Body of pancreas (tissue), 4 donors: ENCODE measurements around the gene ACKR4.

Experiments
- POLR2A ChIP-seq, 3 donors: fragments of 450-650 bp; IDR thresholded peaks; one replicate each; pipeline ENCODE4 v1.6.1; 2016; ENCODE audit warnings: antibody characterized with exemption in 3 of 3, mild to moderate bottlenecking in 2 of 3
- TF ChIP-seq, protein P1 (sequence below), 7 experiments: fragments of 450-650 bp in 4 of 7; fragments of 200-600 bp in 3 of 7; sonication (generic) in 3 of 7; IDR thresholded peaks; one replicate each; pipeline ENCODE4 v1.5.1; 2016 to 2019; ENCODE audit warnings: antibody characterized with exemption in 7 of 7

DNA sequence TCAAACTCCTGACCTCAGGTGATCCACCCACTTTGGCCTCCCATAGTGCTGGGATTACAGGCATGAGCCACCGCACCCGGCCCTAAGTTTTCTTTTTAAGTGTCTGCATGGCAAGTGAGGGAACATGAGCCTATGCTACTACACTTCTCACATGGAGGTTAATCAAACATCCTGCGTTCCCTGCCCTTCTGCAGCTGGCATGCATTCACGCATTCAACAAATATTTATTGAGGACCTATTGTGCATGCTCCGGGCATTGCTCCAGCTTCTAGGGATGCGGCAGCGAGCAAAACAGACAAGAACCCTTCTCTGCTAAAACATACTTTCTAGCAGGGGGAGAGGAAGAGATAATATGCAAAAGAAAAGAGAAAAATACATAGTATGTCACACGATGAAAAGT is 42.6 kb upstream of the ACKR4 start:
- TF ChIP-seq, protein P1, sequence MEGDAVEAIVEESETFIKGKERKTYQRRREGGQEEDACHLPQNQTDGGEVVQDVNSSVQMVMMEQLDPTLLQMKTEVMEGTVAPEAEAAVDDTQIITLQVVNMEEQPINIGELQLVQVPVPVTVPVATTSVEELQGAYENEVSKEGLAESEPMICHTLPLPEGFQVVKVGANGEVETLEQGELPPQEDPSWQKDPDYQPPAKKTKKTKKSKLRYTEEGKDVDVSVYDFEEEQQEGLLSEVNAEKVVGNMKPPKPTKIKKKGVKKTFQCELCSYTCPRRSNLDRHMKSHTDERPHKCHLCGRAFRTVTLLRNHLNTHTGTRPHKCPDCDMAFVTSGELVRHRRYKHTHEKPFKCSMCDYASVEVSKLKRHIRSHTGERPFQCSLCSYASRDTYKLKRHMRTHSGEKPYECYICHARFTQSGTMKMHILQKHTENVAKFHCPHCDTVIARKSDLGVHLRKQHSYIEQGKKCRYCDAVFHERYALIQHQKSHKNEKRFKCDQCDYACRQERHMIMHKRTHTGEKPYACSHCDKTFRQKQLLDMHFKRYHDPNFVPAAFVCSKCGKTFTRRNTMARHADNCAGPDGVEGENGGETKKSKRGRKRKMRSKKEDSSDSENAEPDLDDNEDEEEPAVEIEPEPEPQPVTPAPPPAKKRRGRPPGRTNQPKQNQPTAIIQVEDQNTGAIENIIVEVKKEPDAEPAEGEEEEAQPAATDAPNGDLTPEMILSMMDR (IDR thresholded peaks at IDR 0.05) = no peak
- TF ChIP-seq POLR2A (IDR thresholded peaks at IDR 0.05) = no peak
